Esophagus muscularis mucosa (tissue), 4 donors: Measurements from ENCODE around the gene UTP4. TPM values are rescaled to one million over a fixed set of nuclear protein-coding genes. Genes with fewer than 3 reads are reported as not detected.

Experiments used
- DNase-seq: peaks from one replicate; pipeline ENCODE4 v3.0.0-alpha.2; 2017; ENCODE audit errors: extremely low spot score
- H3K27ac ChIP-seq, 4 donors: fragments of 200-600 bp; sonication (generic); replicated peaks in 1 of 4; 1 replicate in 3 of 4; 2 replicates in 1 of 4; pipeline ENCODE4 v1.5.1; 2016 to 2019; ENCODE audit warnings: mild to moderate bottlenecking in 1 of 4
- H3K27me3 ChIP-seq, 4 donors: fragments of 200-600 bp; sonication (generic); one replicate each; pipeline versions ENCODE4 v1.5.1 to v1.6.0; 2016 to 2019
- H3K36me3 ChIP-seq, 4 donors: fragments of 200-600 bp; sonication (generic); one replicate each; pipeline ENCODE4 v1.5.1; 2016 to 2019
- H3K4me1 ChIP-seq, 4 donors: fragments of 200-600 bp; sonication (generic); one replicate each; pipeline ENCODE4 v1.5.1; 2016 to 2019
- H3K4me3 ChIP-seq, 4 donors: fragments of 200-600 bp; sonication (generic); 1 replicate in 2 of 4; 2 replicates in 2 of 4; pipeline ENCODE4 v1.5.1; 2016 to 2019; ENCODE audit warnings: mild to moderate bottlenecking in 4 of 4, moderate library complexity in 1 of 4
- H3K9me3 ChIP-seq, 4 donors: fragments of 200-600 bp; sonication (generic); 1 replicate in 3 of 4; 2 replicates in 1 of 4; pipeline ENCODE4 v1.5.1; 2016 to 2019
- CTCF ChIP-seq, 3 experiments: fragments of 200-600 bp in 2 of 3; fragments of 450-650 bp in 1 of 3; sonication (generic) in 2 of 3; IDR thresholded peaks; one replicate each; pipeline ENCODE4 v1.5.1; 2017 to 2019; ENCODE audit warnings: antibody characterized with exemption in 3 of 3, mild to moderate bottlenecking in 2 of 3, moderate library complexity in 1 of 3
- EP300 ChIP-seq: sonication (generic); formaldehyde crosslinking; IDR thresholded peaks from one replicate; pipeline ENCODE4 v1.6.1; 2017; ENCODE audit warnings: antibody characterized with exemption
- POLR2A ChIP-seq: fragments of 450-650 bp; IDR thresholded peaks from one replicate; pipeline ENCODE4 v1.6.1; 2017; ENCODE audit warnings: antibody characterized with exemption, moderate library complexity, mild to moderate bottlenecking, low read depth
- POLR2AphosphoS5 ChIP-seq, 2 donors: sonication (generic); formaldehyde crosslinking; IDR thresholded peaks; one replicate each; pipeline ENCODE4 v1.6.1; 2017; ENCODE audit warnings: antibody characterized with exemption in 2 of 2
- WGBS: methylation state at CpG from one replicate; pipeline ENCODE4 v1.1.5; 2018; 5-methylcytosine and 5-hydroxymethylcytosine counted together
- intact Hi-C: fragments of 100-400 bp; cut with DNase I; formaldehyde crosslinking; loops from one replicate; pipeline ENCODE4 v1.15.1; 2023
- total RNA-seq, 4 donors: library from RNA; depleted of rRNA; stranded (reverse); fragments of >200 nt; gene quantifications; one replicate each; pipeline versions ENCODE4 v1.1.0 to v1.2.1, GENCODE V29; 2016

The UTP4 gene
- total RNA-seq, 4 donors from 2014 or later: 23.3 to 32.6 (median 24.0) TPM

GRCh38 chr16:69169607-69170352 is 37.3 kb downstream of the UTP4 start:
- peak overlapping the region; percentile 79 to 87 (median 87) for H3K27ac ChIP-seq
- intact Hi-C loops: loop anchor here (10.0 kb wide), 1 partner anchor 105 kb away; no protein-coding TSS in a partner anchor
- no peak for DNase-seq

GRCh38 chr16:69171325-69172084 is 39.1 kb downstream of the UTP4 start:
- intact Hi-C loops: loop anchor here (10.0 kb wide), 1 partner anchor 103 kb away; no protein-coding TSS in a partner anchor
- Histone ChIP-seq H3K27me3 (no peaks in the 10 kb centered on the region), H3K36me3 (peaks cover 5 to 31% (median 25%) of the 10 kb centered on the region in 4 donors), H3K4me3 (peak overlapping the region in 1 of 4 donors; percentile 12), H3K9me3 (no peaks in the 10 kb centered on the region), H3K27ac (peak overlapping the region; percentile 79 to 87 (median 87)), H3K4me1 (peaks cover 16 to 61% (median 53%) of the 10 kb centered on the region in 4 donors)
- no peak for DNase-seq
- TF ChIP-seq CTCF (IDR thresholded peaks at IDR 0.05) (no peak), POLR2A (no peak), POLR2AphosphoS5 (IDR thresholded peaks at IDR 0.05) (no peak), EP300 (no peak)
- 44% methylated on average over 6 of the region's 6 CpGs for WGBS

More at GRCh38 chr16:69169607-69170352, 37.3 kb downstream of the UTP4 start:
- Histone ChIP-seq H3K4me1 (peaks cover 14 to 56% (median 51%) of the 10 kb centered on the region in 4 donors), H3K27me3 (no peaks in the 10 kb centered on the region), H3K4me3 (no peak overlapping the region), H3K36me3 (peaks cover 5 to 48% (median 39%) of the 10 kb centered on the region in 4 donors), H3K9me3 (no peaks in the 10 kb centered on the region)
- 88% methylated on average over 6 of the region's 6 CpGs for WGBS
- no peak for TF ChIP-seq CTCF (IDR thresholded peaks at IDR 0.05)

- TF ChIP-seq POLR2AphosphoS5 (IDR thresholded peaks at IDR 0.05) (peak in 1 of 2 donors; percentile 14), POLR2A (no peak)
- Histone ChIP-seq H3K4me1 (peaks cover 33 to 84% (median 73%) of the 10 kb centered on the region in 4 donors), H3K27ac (peak overlapping the region; percentile 5 to 71 (median 58)), H3K36me3 (no peaks in the 10 kb centered on the region), H3K27me3 (no peaks in the 10 kb centered on the region), H3K4me3 (no peak overlapping the region), H3K9me3 (no peaks in the 10 kb centered on the region)
- DNase-seq: no peak
- WGBS: 85% methylated on average over 4 of the region's 4 CpGs
- intact Hi-C loops: loop anchor here (10.0 kb wide), 1 partner anchor 99 kb away; no protein-coding TSS in a partner anchor
Observed at GRCh38 chr16:69176033-69176800, 43.8 kb downstream of the UTP4 start.

GRCh38 chr16:69179328-69180010 is 47.0 kb downstream of the UTP4 start:
- WGBS: 3% methylated on average over 6 of the region's 6 CpGs
- intact Hi-C loops: loop anchor here (10.0 kb wide), 1 partner anchor 95 kb away; no protein-coding TSS in a partner anchor
- Histone ChIP-seq H3K27ac (peak overlapping the region; percentile 73 to 83 (median 80)), H3K27me3 (no peaks in the 10 kb centered on the region), H3K4me3 (peak overlapping the region in 1 of 4 donors; percentile 5), H3K4me1 (peaks cover 24 to 74% (median 63%) of the 10 kb centered on the region in 4 donors), H3K36me3 (no peaks in the 10 kb centered on the region), H3K9me3 (no peaks in the 10 kb centered on the region)
- TF ChIP-seq EP300: no peak
- peak; percentile 68 to 75 for TF ChIP-seq POLR2AphosphoS5 (IDR thresholded peaks at IDR 0.05)
- peak; percentile 93 for DNase-seq

- peak overlapping the region; percentile 73 to 83 (median 80) for H3K27ac ChIP-seq
Observed at GRCh38 chr16:69180011-69180338, 47.5 kb downstream of the UTP4 start.

More at GRCh38 chr16:69180011-69180338, 47.5 kb downstream of the UTP4 start:
- DNase-seq: no peak
- H3K27me3 ChIP-seq: no peaks in the 10 kb centered on the region
- intact Hi-C loops: no loop called here
- no peaks in the 10 kb centered on the region for H3K36me3 ChIP-seq
- H3K9me3 ChIP-seq: no peaks in the 10 kb centered on the region
- TF ChIP-seq POLR2AphosphoS5 (IDR thresholded peaks at IDR 0.05): no peak
- no peak for TF ChIP-seq EP300
- TF ChIP-seq POLR2A: no peak
- no peak for TF ChIP-seq CTCF (IDR thresholded peaks at IDR 0.05)
- peak overlapping the region in 1 of 4 donors; percentile 5 for H3K4me3 ChIP-seq
- peaks cover 24 to 69% (median 59%) of the 10 kb centered on the region in 4 donors for H3K4me1 ChIP-seq
